Cardiac muscle cell (in vitro differentiated cells and primary cell): ENCODE measurements around the gene MYO3B. TPM values are rescaled to one million over a fixed set of nuclear protein-coding genes. Genes with fewer than 3 reads are reported as not detected.
"Not testable (repeated sequence)": the region's sequence is repeated elsewhere in the genome, so short reads cannot be mapped to it uniquely, and the experiment has no call there.

Experiments
- DNase-seq, 2 donors: peaks; one replicate each; pipeline versions ENCODE4 v3.0.0 to v3.0.0-alpha.2; 2010 to 2017; ENCODE audit warnings: low read depth in 1 of 2, low spot score in 1 of 2
- H3K27ac ChIP-seq: fragments of 200-600 bp; sonication (generic); 2 replicates; pipeline ENCODE4 v1.5.1; 2016
- H3K27me3 ChIP-seq: fragments of 200-600 bp; sonication (generic); 2 replicates; pipeline ENCODE4 v1.6.0; 2016; ENCODE audit warnings: control low read depth
- H3K36me3 ChIP-seq: fragments of 200-600 bp; sonication (generic); 2 replicates; pipeline ENCODE4 v1.5.1; 2016; ENCODE audit warnings: control low read depth
- H3K4me1 ChIP-seq: fragments of 200-600 bp; sonication (generic); 2 replicates; pipeline ENCODE4 v1.8.1; 2017; ENCODE audit warnings: low read depth, mild to moderate bottlenecking, mixed run types
- H3K4me3 ChIP-seq: fragments of 200-600 bp; sonication (generic); 2 replicates; pipeline ENCODE4 v1.5.1; 2016; ENCODE audit warnings: mild to moderate bottlenecking
- H3K9me3 ChIP-seq: fragments of 200-600 bp; sonication (generic); 2 replicates; pipeline ENCODE4 v1.5.1; 2017; ENCODE audit warnings: low read depth, mild to moderate bottlenecking, control low read depth
- CTCF ChIP-seq: IDR thresholded peaks from 2 replicates; pipeline ENCODE4 v1.5.1; 2012; ENCODE audit warnings: low read depth, mild to moderate bottlenecking, low read length
- polyA plus RNA-seq: library from polyadenylated mRNA; unstranded; fragments of >200 nt; fragmentation: Nextera tagmentation; extraction: Ambion mirVana; gene quantifications from 2 replicates; pipeline ENCODE4 v1.2.1, GENCODE V29; 2016
- total RNA-seq: library from RNA; depleted of rRNA; stranded (reverse); fragments of >200 nt; gene quantifications from 2 replicates; pipeline ENCODE4 v1.2.3, GENCODE V29; 2016

MYO3B gene
- total and polyA plus RNA-seq, 2 experiments from 2014 or later = not detected

- peak in 1 of 2 donors; percentile 43 for DNase-seq
- Histone ChIP-seq H3K4me1 (no peaks in the 10 kb centered on the region), H3K27ac (no peak overlapping the region), H3K9me3 (no peaks in the 10 kb centered on the region), H3K36me3 (no peaks in the 10 kb centered on the region), H3K4me3 (no peak overlapping the region), H3K27me3 (no peaks in the 10 kb centered on the region)
- TF ChIP-seq CTCF = no peak
Measured at GRCh38 chr2:170425281-170425751, 247.4 kb downstream of the MYO3B start.

DNA sequence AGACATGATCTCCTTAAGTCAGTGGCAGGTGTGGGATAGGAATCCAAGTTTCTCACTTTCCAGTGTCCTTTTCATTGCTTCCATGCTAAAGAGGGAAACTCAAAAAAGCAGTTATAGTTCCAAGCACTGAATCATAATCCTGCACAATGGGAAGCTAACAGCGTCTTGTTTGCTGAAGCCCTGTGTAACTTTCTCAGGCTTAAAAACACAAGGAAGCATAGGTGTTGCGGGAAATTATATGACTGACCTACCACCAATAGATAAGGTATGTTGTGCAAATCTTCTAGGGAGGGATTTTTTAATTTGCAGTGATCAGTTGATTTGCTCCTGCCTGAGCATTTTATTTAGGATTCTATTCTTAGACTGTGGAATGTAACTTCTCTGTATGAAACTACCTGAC is 250.9 kb downstream of the MYO3B start:
- Histone ChIP-seq H3K4me1 (no peaks in the 10 kb centered on the region), H3K9me3 (no peaks in the 10 kb centered on the region), H3K36me3 (no peaks in the 10 kb centered on the region), H3K27ac (no peak overlapping the region), H3K27me3 (no peaks in the 10 kb centered on the region), H3K4me3 (no peak overlapping the region)
- DNase-seq = no peak
- no peak for TF ChIP-seq CTCF

- H3K4me1 ChIP-seq = no peaks in the 10 kb centered on the region
- TF ChIP-seq CTCF = no peak
- H3K9me3 ChIP-seq = no peaks in the 10 kb centered on the region
- no peaks in the 10 kb centered on the region for H3K27me3 ChIP-seq
- H3K27ac ChIP-seq = no peak overlapping the region
- H3K4me3 ChIP-seq = no peak overlapping the region
- H3K36me3 ChIP-seq = no peaks in the 10 kb centered on the region
- DNase-seq = no peak
Measured at GRCh38 chr2:170432823-170433222, 254.9 kb downstream of the MYO3B start.

DNA sequence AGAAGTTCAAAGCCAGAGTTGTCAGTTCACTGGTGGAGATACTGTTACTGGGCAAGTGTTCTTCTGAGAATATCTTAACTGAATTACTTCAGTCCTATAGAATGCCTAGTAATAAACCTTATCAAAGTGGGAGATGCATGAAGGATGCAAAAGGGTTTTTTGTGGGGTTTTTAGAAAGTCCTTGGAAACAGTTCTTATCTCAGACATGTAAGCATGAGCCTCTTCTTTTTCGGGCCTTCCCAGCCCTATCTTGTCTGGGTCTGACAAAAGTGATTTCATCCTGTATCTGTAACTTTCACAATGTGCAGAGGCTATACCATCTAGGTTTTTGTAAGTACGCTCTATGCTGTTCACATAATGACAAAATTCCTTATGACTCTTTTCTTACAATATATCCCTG is 255.5 kb downstream of the MYO3B start:
- no peak for TF ChIP-seq CTCF
- no peak overlapping the region for H3K27ac ChIP-seq
- no peaks in the 10 kb centered on the region for H3K27me3 ChIP-seq
- no peak for DNase-seq
- no peaks in the 10 kb centered on the region for H3K4me1 ChIP-seq
- no peak overlapping the region for H3K4me3 ChIP-seq
- H3K9me3 ChIP-seq = no peaks in the 10 kb centered on the region
- no peaks in the 10 kb centered on the region for H3K36me3 ChIP-seq

GRCh38 chr2:170434396-170434795 is 256.4 kb downstream of the MYO3B start:
- not testable (repeated sequence) for H3K27ac ChIP-seq, H3K36me3 ChIP-seq, H3K4me3 ChIP-seq, H3K27me3 ChIP-seq, DNase-seq, H3K4me1 ChIP-seq, H3K9me3 ChIP-seq

DNA sequence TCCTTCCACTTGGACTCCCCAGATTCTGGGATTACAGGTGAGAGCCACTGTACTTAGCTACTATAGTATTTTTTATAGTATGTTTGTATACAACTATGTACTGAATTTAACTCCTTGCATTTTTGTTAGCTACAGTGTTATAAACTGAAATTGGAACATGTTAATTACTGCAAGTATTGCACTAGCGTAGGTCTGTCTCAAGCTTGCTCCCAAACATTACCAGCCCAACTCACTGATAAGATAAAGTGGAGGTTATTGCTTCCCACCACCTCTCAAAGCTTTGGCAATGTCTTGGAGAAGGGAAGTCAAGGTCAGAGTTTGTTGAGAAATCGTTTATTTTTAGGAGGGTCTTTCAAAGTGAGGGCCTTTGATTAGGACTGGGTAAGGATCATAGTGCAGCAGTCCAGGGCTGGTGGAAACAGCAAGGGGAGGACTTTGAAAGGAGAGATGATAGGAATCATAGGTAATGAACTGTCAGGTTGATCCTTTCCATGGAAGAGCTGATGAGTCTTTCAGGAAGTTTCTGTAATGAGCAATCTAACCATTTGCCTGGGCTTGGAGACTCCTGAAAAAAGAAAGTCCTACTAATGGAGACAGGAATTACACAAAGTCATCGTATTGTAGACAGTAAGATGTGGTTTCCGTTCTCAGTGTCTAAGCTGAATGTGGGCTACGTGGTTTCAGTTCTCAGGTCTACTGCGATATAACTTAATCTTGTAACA is 257.1 kb downstream of the MYO3B start:
- Histone ChIP-seq H3K4me3 (no peak overlapping the region), H3K36me3 (no peaks in the 10 kb centered on the region), H3K9me3 (no peaks in the 10 kb centered on the region), H3K27ac (no peak overlapping the region), H3K27me3 (no peaks in the 10 kb centered on the region), H3K4me1 (no peaks in the 10 kb centered on the region)
- TF ChIP-seq CTCF = no peak
- no peak for DNase-seq
